ENCODE measurements around the gene OR4D6. TPM values are rescaled to one million over a fixed set of nuclear protein-coding genes. Genes with fewer than 3 reads are reported as not detected.

The OR4D6 gene
- total RNA-seq, 1 experiment from 2014 or later, result not detected

- no peak overlapping the region for H3K9ac ChIP-seq (ENCODE audit: extremely low read depth, insufficient read length, low read length)
- H2BK5ac ChIP-seq (ENCODE audit: insufficient read length, low read length), result no peak overlapping the region
- no peaks in the 10 kb centered on the region for H3K4me1 ChIP-seq (ENCODE audit: insufficient read depth, low read length)
- no peaks in the 10 kb centered on the region for H3K79me1 ChIP-seq (ENCODE audit: insufficient read depth, low read depth, low read length, poor library complexity, severe bottlenecking)
- Mint-ChIP-seq H3K9me3 (peaks cover 20 to 28% of the 10 kb centered on the region in 2 experiments), H3K4me1 (no peaks in the 10 kb centered on the region), H3K27ac (no peak overlapping the region), H3K4me3 (no peak overlapping the region), H3K36me3 (ENCODE audit: insufficient read depth in 1 of 3, low read depth in 3 of 3) (peaks cover 0 to 7% (median 0%) of the 10 kb centered on the region in 3 experiments; a peak in 2 of 7 replicates), H3K27me3 (ENCODE audit: low read depth) (no peaks in the 10 kb centered on the region)
- H3K56ac ChIP-seq (ENCODE audit: insufficient read length, low read depth, low read length), result no peak overlapping the region
- H3K23me2 ChIP-seq (ENCODE audit: insufficient read length, low read depth, low read length, poor library complexity, severe bottlenecking), result no peaks in the 10 kb centered on the region
- no peak overlapping the region for H3T11ph ChIP-seq (ENCODE audit: low read length)
- H3K4ac ChIP-seq (ENCODE audit: low read depth, low read length), result no peak overlapping the region
- TF ChIP-seq CTCF (conservative IDR thresholded peaks at IDR 0.05), result no peak
- no peak overlapping the region for H4K5ac ChIP-seq (ENCODE audit: insufficient read length, low read depth, low read length)
- H2BK15ac ChIP-seq (ENCODE audit: low read depth, low read length), result no peak overlapping the region
- H2BK20ac ChIP-seq (ENCODE audit: low read depth, low read length, poor library complexity, severe bottlenecking), result no peak overlapping the region
- H3K14ac ChIP-seq (ENCODE audit: insufficient read depth, low read length), result no peak overlapping the region
- no peak for DNase-seq
- no peaks in the 10 kb centered on the region for H4K20me1 ChIP-seq (ENCODE audit: control insufficient read depth, insufficient read depth, insufficient read length)
- H3K9me3 ChIP-seq (ENCODE audit: control insufficient read depth, low read depth, low read length), result peaks cover under 1% of the 10 kb centered on the region
- H4K91ac ChIP-seq (ENCODE audit: insufficient read length, low read depth, low read length), result no peak overlapping the region
- H3K18ac ChIP-seq (ENCODE audit: insufficient read length, low read depth, low read length), result no peak overlapping the region
- no peak overlapping the region for H2AK5ac ChIP-seq (ENCODE audit: insufficient read length, low read length)
- H3K23ac ChIP-seq (ENCODE audit: insufficient read length, low read depth, low read length), result no peak overlapping the region
- no CpG with 5 or more reads among the region's 1 CpG for WGBS (ENCODE audit: extremely low coverage, insufficient read length, low lambda C conversion rate)
- H3K4me2 ChIP-seq (ENCODE audit: insufficient read depth, insufficient read length, low read length), result no peak overlapping the region
- H4K8ac ChIP-seq (replicated peaks; ENCODE audit: insufficient read length, low read depth, low read length), result no peak overlapping the region
- no peak overlapping the region for H2AFZ ChIP-seq (ENCODE audit: low read length)
- no peak overlapping the region for H3K27ac ChIP-seq (ENCODE audit: insufficient read length, low read depth, low read length)
- H3K79me2 ChIP-seq (ENCODE audit: insufficient read depth, low read length), result no peaks in the 10 kb centered on the region
- H2BK12ac ChIP-seq (ENCODE audit: insufficient read length, low read depth, low read length), result no peak overlapping the region
- no peaks in the 10 kb centered on the region for H3K27me3 ChIP-seq (ENCODE audit: insufficient read depth, low read length)
- H2BK120ac ChIP-seq (ENCODE audit: low read depth, low read length, poor library complexity, severe bottlenecking), result no peak overlapping the region
Measured at GRCh38 chr11:59415111-59415510, 41.6 kb upstream of the OR4D6 start.
